GM19099 (cell line): ENCODE data around the gene RNF135.

Experiments used
- POLR2A ChIP-seq: IDR thresholded peaks from 3 replicates; pipeline ENCODE4 v1.6.1; 2011; ENCODE audit warnings: low read depth; ENCODE audit not compliant: insufficient read length; ENCODE audit errors: extremely low read depth

RNF135 gene

GRCh38 chr17:30950189-30950588 is 20.6 kb upstream of the RNF135 start:
- no peak for TF ChIP-seq POLR2A

GRCh38 chr17:30950669-30951399 is 20.0 kb upstream of the RNF135 start:
- no peak for TF ChIP-seq POLR2A

GRCh38 chr17:30952638-30953393 is 18.0 kb upstream of the RNF135 start:
- no peak for TF ChIP-seq POLR2A

- no peak for TF ChIP-seq POLR2A
These were observed 16.6 kb upstream of the RNF135 start for GRCh38 chr17:30954046-30954830.

- TF ChIP-seq POLR2A = no peak
These were observed 14.0 kb upstream of the RNF135 start for GRCh38 chr17:30956764-30957374.

- TF ChIP-seq POLR2A = no peak
These were observed 13.1 kb upstream of the RNF135 start for GRCh38 chr17:30957741-30958140.

- no peak for TF ChIP-seq POLR2A
These were observed 12.7 kb upstream of the RNF135 start for GRCh38 chr17:30958187-30958586.

GRCh38 chr17:30961209-30962188 is 9.3 kb upstream of the RNF135 start:
- peak; percentile 31 for TF ChIP-seq POLR2A

GRCh38 chr17:30964876-30965275 is 6.0 kb upstream of the RNF135 start:
- no peak for TF ChIP-seq POLR2A

GRCh38 chr17:30965686-30966085 is 5.2 kb upstream of the RNF135 start:
- no peak for TF ChIP-seq POLR2A

- no peak for TF ChIP-seq POLR2A
These were observed 629 bp upstream of the RNF135 start for GRCh38 chr17:30969989-30970830.

GRCh38 chr17:30975042-30975820 is 4.4 kb downstream of the RNF135 start:
- no peak for TF ChIP-seq POLR2A
